Stimulated activated CD8-positive, alpha-beta memory T cell treated with anti-CD3 and anti-CD28 coated beads, Interleukin-4, amount 100 ng/mL, for 4 hours (primary cell): ENCODE measurements around the gene SUPT3H.

Experiments
- DNase-seq, 2 donors: peaks; one replicate each; pipeline ENCODE4 v3.0.0-alpha.2; 2020; ENCODE audit warnings: low read depth in 2 of 2, low spot score in 1 of 2

The SUPT3H gene

GRCh38 chr6:44959651-44960050 lies 418.1 kb downstream of the SUPT3H start:
- DNase-seq: no peak

- DNase-seq: no peak
Observed at GRCh38 chr6:44957156-44957555, 420.6 kb downstream of the SUPT3H start.

- DNase-seq: no peak
Observed at GRCh38 chr6:44956396-44956795, 421.3 kb downstream of the SUPT3H start.

GRCh38 chr6:44955145-44955544 lies 422.6 kb downstream of the SUPT3H start:
- DNase-seq: no peak

- DNase-seq: no peak
Observed at GRCh38 chr6:44954281-44954680, 423.5 kb downstream of the SUPT3H start.

GRCh38 chr6:44951253-44951747 lies 426.4 kb downstream of the SUPT3H start:
- no peak for DNase-seq

GRCh38 chr6:44949596-44950201 lies 428.0 kb downstream of the SUPT3H start:
- no peak for DNase-seq

- DNase-seq: no peak
Observed at GRCh38 chr6:44943541-44943940, 434.2 kb downstream of the SUPT3H start.

GRCh38 chr6:44942798-44943197 lies 434.9 kb downstream of the SUPT3H start:
- no peak for DNase-seq

GRCh38 chr6:44942201-44942600 lies 435.5 kb downstream of the SUPT3H start:
- no peak for DNase-seq

- no peak for DNase-seq
Observed at GRCh38 chr6:44940367-44940766, 437.4 kb downstream of the SUPT3H start.

GRCh38 chr6:44935693-44936300 lies 441.9 kb downstream of the SUPT3H start:
- no peak for DNase-seq

- no peak for DNase-seq
Observed at GRCh38 chr6:44933108-44933507, 444.6 kb downstream of the SUPT3H start.

GRCh38 chr6:44932651-44933091 lies 445.1 kb downstream of the SUPT3H start:
- DNase-seq: peak in 1 of 2 donors; percentile 3

- DNase-seq: no peak
Observed at GRCh38 chr6:44931385-44931784, 446.3 kb downstream of the SUPT3H start.

- no peak for DNase-seq
Observed at GRCh38 chr6:44926556-44926955, 451.2 kb downstream of the SUPT3H start.

GRCh38 chr6:44925100-44925739 lies 452.5 kb downstream of the SUPT3H start:
- DNase-seq: no peak

- no peak for DNase-seq
Observed at GRCh38 chr6:44923444-44923843, 454.3 kb downstream of the SUPT3H start.

GRCh38 chr6:44921798-44922197 lies 455.9 kb downstream of the SUPT3H start:
- DNase-seq: no peak

GRCh38 chr6:44920952-44921491 lies 456.7 kb downstream of the SUPT3H start:
- DNase-seq: no peak

- DNase-seq: no peak
Observed at GRCh38 chr6:44918671-44919296, 458.9 kb downstream of the SUPT3H start.

GRCh38 chr6:44917430-44917829 lies 460.3 kb downstream of the SUPT3H start:
- DNase-seq: no peak
